DMS153 treated with DMSO at 0.1 percent for 48 hours (cell line): ENCODE results near the gene CD84.
"Not testable (repeated sequence)": the region's sequence is repeated elsewhere in the genome, so short reads cannot be mapped to it uniquely, and the experiment has no call there.

Experiments used
- DNase-seq: peaks from one replicate; lab custom pipeline; 2025; ENCODE audit not compliant: unreplicated experiment; lab: John Stamatoyannopoulos, UW

The CD84 gene

GRCh38 chr1:160542303-160542945 is 36.9 kb downstream of the CD84 start:
- DNase-seq: no peak

GRCh38 chr1:160541622-160542302 is 37.5 kb downstream of the CD84 start:
- no peak for DNase-seq

- no peak for DNase-seq
These were observed 38.5 kb downstream of the CD84 start for GRCh38 chr1:160540859-160541233.

- peak; percentile 45 for DNase-seq
These were observed 39.1 kb downstream of the CD84 start for GRCh38 chr1:160539990-160540858.

- DNase-seq: no peak
These were observed 39.7 kb downstream of the CD84 start for GRCh38 chr1:160539684-160539989.

GRCh38 chr1:160538985-160539651 is 40.2 kb downstream of the CD84 start:
- no peak for DNase-seq

GRCh38 chr1:160537714-160538665 is 41.3 kb downstream of the CD84 start:
- DNase-seq: no peak

- DNase-seq: no peak
These were observed 44.3 kb downstream of the CD84 start for GRCh38 chr1:160534823-160535605.

GRCh38 chr1:160532557-160532813 is 46.8 kb downstream of the CD84 start:
- DNase-seq: not testable (repeated sequence)

GRCh38 chr1:160531809-160532556 is 47.3 kb downstream of the CD84 start:
- not testable (repeated sequence) for DNase-seq

GRCh38 chr1:160529401-160529952 is 49.8 kb downstream of the CD84 start:
- DNase-seq: not testable (repeated sequence)

- not testable (repeated sequence) for DNase-seq
These were observed 55.5 kb downstream of the CD84 start for GRCh38 chr1:160523789-160524188.

GRCh38 chr1:160522622-160523345 is 56.5 kb downstream of the CD84 start, which contains the start of gene SLAMF6:
Gene SLAMF6 (minus strand): TSS chr1:160523255. CDS start chr1:160523192, 63 bp downstream.
- no peak for DNase-seq

- DNase-seq: no peak
These were observed 57.2 kb downstream of the CD84 start for GRCh38 chr1:160522136-160522535.

- no peak for DNase-seq
These were observed 57.7 kb downstream of the CD84 start for GRCh38 chr1:160521554-160521953.

- no peak for DNase-seq
These were observed 58.3 kb downstream of the CD84 start for GRCh38 chr1:160520999-160521398.

GRCh38 chr1:160520582-160520981 is 58.7 kb downstream of the CD84 start:
- DNase-seq: no peak
